H9 (cell line): ENCODE measurements around the gene DYRK1A. TPM values are rescaled to one million over a fixed set of nuclear protein-coding genes. Genes with fewer than 3 reads are reported as not detected.

ENCODE experiments used
- DNase-seq: peaks from one replicate; pipeline ENCODE4 v3.0.0-alpha.2; 2017
- H2AFZ ChIP-seq: one replicate; pipeline ENCODE4 v1.6.1; 2013; ENCODE audit warnings: mild to moderate bottlenecking, low read length, control low read depth, moderate library complexity
- H2AK5ac ChIP-seq: 2 replicates; pipeline ENCODE4 v1.6.1; 2013; ENCODE audit warnings: low read length, control low read depth, mixed read lengths; ENCODE audit not compliant: insufficient read length
- H2BK120ac ChIP-seq: one replicate; pipeline ENCODE4 v1.6.1; 2013; ENCODE audit warnings: low read depth, mild to moderate bottlenecking, low read length, control low read depth, inconsistent platforms; ENCODE audit not compliant: poor library complexity, severe bottlenecking
- H2BK12ac ChIP-seq: 2 replicates; pipeline ENCODE4 v1.6.1; 2013; ENCODE audit warnings: low read length, control low read depth, mixed read lengths, low read depth; ENCODE audit not compliant: insufficient read length
- H2BK15ac ChIP-seq: 2 replicates; pipeline ENCODE4 v1.6.1; 2013; ENCODE audit warnings: low read depth, low read length, control low read depth
- H2BK20ac ChIP-seq: one replicate; pipeline ENCODE4 v1.6.1; 2013; ENCODE audit warnings: low read depth, mild to moderate bottlenecking, low read length, control low read depth, inconsistent platforms; ENCODE audit not compliant: poor library complexity, severe bottlenecking
- H2BK5ac ChIP-seq: 2 replicates; pipeline ENCODE4 v1.6.1; 2013; ENCODE audit warnings: low read length, control low read depth, mixed read lengths; ENCODE audit not compliant: insufficient read length
- H3K14ac ChIP-seq: 2 replicates; pipeline ENCODE4 v1.6.1; 2013; ENCODE audit warnings: low read length, control low read depth; ENCODE audit not compliant: insufficient read depth
- H3K18ac ChIP-seq: 2 replicates; pipeline ENCODE4 v1.6.1; 2013; ENCODE audit warnings: low read depth, mild to moderate bottlenecking, mixed read lengths, low read length, control low read depth; ENCODE audit not compliant: insufficient read length
- H3K23ac ChIP-seq: 2 replicates; pipeline ENCODE4 v1.6.1; 2013; ENCODE audit warnings: low read length, control low read depth, mixed read lengths, low read depth; ENCODE audit not compliant: insufficient read length
- H3K23me2 ChIP-seq: 2 replicates; pipeline ENCODE4 v1.6.1; 2013; ENCODE audit warnings: low read depth, mild to moderate bottlenecking, mixed read lengths, low read length, control low read depth; ENCODE audit not compliant: insufficient read length, poor library complexity, severe bottlenecking
- H3K27ac ChIP-seq: 2 replicates; pipeline ENCODE4 v1.5.1; 2013; ENCODE audit warnings: low read length, control low read depth, mixed read lengths, low read depth; ENCODE audit not compliant: insufficient read length
- H3K27me3 ChIP-seq: 2 replicates; pipeline ENCODE4 v1.6.1; 2013; ENCODE audit warnings: low read length, control low read depth, inconsistent platforms; ENCODE audit not compliant: insufficient read depth
- H3K4ac ChIP-seq: 2 replicates; pipeline ENCODE4 v1.6.1; 2013; ENCODE audit warnings: low read depth, mild to moderate bottlenecking, control low read depth, inconsistent platforms, low read length, moderate library complexity
- H3K4me1 ChIP-seq: 2 replicates; pipeline ENCODE4 v1.6.1; 2013; ENCODE audit warnings: low read length, control low read depth, inconsistent platforms; ENCODE audit not compliant: insufficient read depth
- H3K4me2 ChIP-seq: 2 replicates; pipeline ENCODE4 v1.6.1; 2013; ENCODE audit warnings: low read length, control low read depth, mixed read lengths; ENCODE audit not compliant: insufficient read length, insufficient read depth
- H3K56ac ChIP-seq: 2 replicates; pipeline ENCODE4 v1.6.1; 2013; ENCODE audit warnings: low read depth, mild to moderate bottlenecking, mixed read lengths, low read length, control low read depth; ENCODE audit not compliant: insufficient read length
- H3K79me1 ChIP-seq: 2 replicates; pipeline ENCODE4 v1.6.1; 2013; ENCODE audit warnings: low read depth, mild to moderate bottlenecking, moderate library complexity, low read length, control low read depth, inconsistent platforms; ENCODE audit not compliant: insufficient read depth, poor library complexity, severe bottlenecking
- H3K79me2 ChIP-seq: 2 replicates; pipeline ENCODE4 v1.6.1; 2013; ENCODE audit warnings: low read length, control low read depth, inconsistent platforms; ENCODE audit not compliant: insufficient read depth
- H3K9ac ChIP-seq: 2 replicates; pipeline ENCODE4 v1.6.1; 2013; ENCODE audit warnings: low read length, control low read depth, mixed read lengths; ENCODE audit not compliant: insufficient read length; ENCODE audit errors: extremely low read depth
- H3K9me3 ChIP-seq: one replicate; pipeline ENCODE4 v1.6.1; 2013; ENCODE audit warnings: low read depth, low read length, inconsistent platforms; ENCODE audit not compliant: control insufficient read depth
- H3T11ph ChIP-seq: one replicate; pipeline ENCODE4 v1.6.1; 2013; ENCODE audit warnings: mild to moderate bottlenecking, low read length, control low read depth, inconsistent platforms
- H4K20me1 ChIP-seq: one replicate; pipeline ENCODE4 v1.6.1; 2013; ENCODE audit not compliant: control insufficient read depth, insufficient read length, insufficient read depth
- H4K5ac ChIP-seq: 2 replicates; pipeline ENCODE4 v1.6.1; 2013; ENCODE audit warnings: low read depth, mild to moderate bottlenecking, mixed read lengths, low read length, control low read depth; ENCODE audit not compliant: insufficient read length
- H4K8ac ChIP-seq: replicated peaks from 2 replicates; pipeline ENCODE4 v1.6.1; 2013; ENCODE audit warnings: low read length, control low read depth, mixed read lengths, low read depth; ENCODE audit not compliant: insufficient read length
- H4K91ac ChIP-seq: 2 replicates; pipeline ENCODE4 v1.6.1; 2013; ENCODE audit warnings: low read depth, mild to moderate bottlenecking, moderate library complexity, mixed read lengths, low read length, control low read depth; ENCODE audit not compliant: insufficient read length
- H3K27ac Mint-ChIP-seq, 3 experiments: 2 replicates in 2 of 3; 3 replicates in 1 of 3; pipeline ENCODE4 v1.8.0; 2020 to 2021; ENCODE audit warnings: mixed read lengths in 3 of 3, mild to moderate bottlenecking in 1 of 3, moderate library complexity in 1 of 3
- H3K27me3 Mint-ChIP-seq: 2 replicates; pipeline ENCODE4 v1.8.0; 2021; ENCODE audit warnings: low read depth, mild to moderate bottlenecking, moderate library complexity, mixed read lengths
- H3K36me3 Mint-ChIP-seq, 3 experiments: 2 replicates in 2 of 3; 3 replicates in 1 of 3; pipeline ENCODE4 v1.8.0; 2020 to 2021; ENCODE audit warnings: low read depth in 3 of 3, mixed read lengths in 3 of 3; ENCODE audit not compliant: insufficient read depth in 1 of 3
- H3K4me1 Mint-ChIP-seq, 2 experiments: 2 replicates each; pipeline ENCODE4 v1.8.0; 2020; ENCODE audit warnings: mixed read lengths in 2 of 2
- H3K4me3 Mint-ChIP-seq, 2 experiments: 2 replicates in 1 of 2; 3 replicates in 1 of 2; pipeline ENCODE4 v1.8.0; 2020 to 2021; ENCODE audit warnings: mild to moderate bottlenecking in 2 of 2, mixed read lengths in 2 of 2, moderate library complexity in 1 of 2
- H3K9me3 Mint-ChIP-seq, 2 experiments: 2 replicates in 1 of 2; 3 replicates in 1 of 2; pipeline ENCODE4 v1.8.0; 2020; ENCODE audit warnings: mild to moderate bottlenecking in 2 of 2, mixed read lengths in 2 of 2, moderate library complexity in 1 of 2
- WGBS: extraction: QIAGEN DNeasy Blood & Tissue Kit; methylation state at CpG from one replicate; pipeline ENCODE4 v1.1.7; 2013; ENCODE audit warnings: missing lambda C conversion rate, low lambda C conversion rate, mixed read lengths; ENCODE audit not compliant: insufficient read length; ENCODE audit errors: extremely low coverage; 5-methylcytosine and 5-hydroxymethylcytosine counted together
- total RNA-seq: library from RNA; stranded (reverse); gene quantifications from 2 replicates; pipeline ENCODE4 v1.2.1, GENCODE V29; 2021
- TF ChIP-seq, protein P1 (sequence below): fragments of 200-600 bp; sonication (generic); conservative IDR thresholded peaks from 3 replicates; pipeline ENCODE4 v1.8.0; 2021; ENCODE audit warnings: antibody characterized with exemption, mild to moderate bottlenecking

The DYRK1A gene
- total RNA-seq, 1 experiment from 2014 or later = 73.6 TPM

GRCh38 chr21:37322084-37322483 is 44.5 kb upstream of the DYRK1A start:
- Histone ChIP-seq H3K4me1 (no peaks in the 10 kb centered on the region), H3K27ac (no peak overlapping the region), H3K9ac (no peak overlapping the region), H3K79me1 (no peaks in the 10 kb centered on the region), H3K56ac (no peak overlapping the region), H3K18ac (no peak overlapping the region), H3K79me2 (no peaks in the 10 kb centered on the region), H4K5ac (no peak overlapping the region), H2AK5ac (no peak overlapping the region), H3K27me3 (no peaks in the 10 kb centered on the region), H3K14ac (no peak overlapping the region), H2BK5ac (no peak overlapping the region), H2AFZ (no peak overlapping the region), H4K8ac (no peak overlapping the region), H2BK15ac (no peak overlapping the region), H2BK120ac (no peak overlapping the region), H2BK20ac (no peak overlapping the region), H3K23ac (no peak overlapping the region), H4K20me1 (no peaks in the 10 kb centered on the region), H3T11ph (no peak overlapping the region), H2BK12ac (no peak overlapping the region), H4K91ac (no peak overlapping the region), H3K4ac (no peak overlapping the region), H3K23me2 (no peaks in the 10 kb centered on the region), H3K9me3 (no peaks in the 10 kb centered on the region), H3K4me2 (no peak overlapping the region)
- TF ChIP-seq, protein P1, sequence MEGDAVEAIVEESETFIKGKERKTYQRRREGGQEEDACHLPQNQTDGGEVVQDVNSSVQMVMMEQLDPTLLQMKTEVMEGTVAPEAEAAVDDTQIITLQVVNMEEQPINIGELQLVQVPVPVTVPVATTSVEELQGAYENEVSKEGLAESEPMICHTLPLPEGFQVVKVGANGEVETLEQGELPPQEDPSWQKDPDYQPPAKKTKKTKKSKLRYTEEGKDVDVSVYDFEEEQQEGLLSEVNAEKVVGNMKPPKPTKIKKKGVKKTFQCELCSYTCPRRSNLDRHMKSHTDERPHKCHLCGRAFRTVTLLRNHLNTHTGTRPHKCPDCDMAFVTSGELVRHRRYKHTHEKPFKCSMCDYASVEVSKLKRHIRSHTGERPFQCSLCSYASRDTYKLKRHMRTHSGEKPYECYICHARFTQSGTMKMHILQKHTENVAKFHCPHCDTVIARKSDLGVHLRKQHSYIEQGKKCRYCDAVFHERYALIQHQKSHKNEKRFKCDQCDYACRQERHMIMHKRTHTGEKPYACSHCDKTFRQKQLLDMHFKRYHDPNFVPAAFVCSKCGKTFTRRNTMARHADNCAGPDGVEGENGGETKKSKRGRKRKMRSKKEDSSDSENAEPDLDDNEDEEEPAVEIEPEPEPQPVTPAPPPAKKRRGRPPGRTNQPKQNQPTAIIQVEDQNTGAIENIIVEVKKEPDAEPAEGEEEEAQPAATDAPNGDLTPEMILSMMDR = no peak
- H3K4me1 Mint-ChIP-seq = no peaks in the 10 kb centered on the region
- DNase-seq = no peak
- H3K4me3 Mint-ChIP-seq = no peak overlapping the region
- peaks cover 2% of the 10 kb centered on the region in 2 experiments for H3K9me3 Mint-ChIP-seq
- no peaks in the 10 kb centered on the region for H3K36me3 Mint-ChIP-seq
- no CpG with 5 or more reads among the region's 5 CpGs for WGBS
- no peaks in the 10 kb centered on the region for H3K27me3 Mint-ChIP-seq
- no peak overlapping the region for H3K27ac Mint-ChIP-seq
